ENCODE results near the gene CYP8B1. TPM values are rescaled to one million over a fixed set of nuclear protein-coding genes. Genes with fewer than 3 reads are reported as not detected.

Gene CYP8B1
- polyA plus RNA-seq, 3 donors: 0.01 TPM; not detected in 2

DNA sequence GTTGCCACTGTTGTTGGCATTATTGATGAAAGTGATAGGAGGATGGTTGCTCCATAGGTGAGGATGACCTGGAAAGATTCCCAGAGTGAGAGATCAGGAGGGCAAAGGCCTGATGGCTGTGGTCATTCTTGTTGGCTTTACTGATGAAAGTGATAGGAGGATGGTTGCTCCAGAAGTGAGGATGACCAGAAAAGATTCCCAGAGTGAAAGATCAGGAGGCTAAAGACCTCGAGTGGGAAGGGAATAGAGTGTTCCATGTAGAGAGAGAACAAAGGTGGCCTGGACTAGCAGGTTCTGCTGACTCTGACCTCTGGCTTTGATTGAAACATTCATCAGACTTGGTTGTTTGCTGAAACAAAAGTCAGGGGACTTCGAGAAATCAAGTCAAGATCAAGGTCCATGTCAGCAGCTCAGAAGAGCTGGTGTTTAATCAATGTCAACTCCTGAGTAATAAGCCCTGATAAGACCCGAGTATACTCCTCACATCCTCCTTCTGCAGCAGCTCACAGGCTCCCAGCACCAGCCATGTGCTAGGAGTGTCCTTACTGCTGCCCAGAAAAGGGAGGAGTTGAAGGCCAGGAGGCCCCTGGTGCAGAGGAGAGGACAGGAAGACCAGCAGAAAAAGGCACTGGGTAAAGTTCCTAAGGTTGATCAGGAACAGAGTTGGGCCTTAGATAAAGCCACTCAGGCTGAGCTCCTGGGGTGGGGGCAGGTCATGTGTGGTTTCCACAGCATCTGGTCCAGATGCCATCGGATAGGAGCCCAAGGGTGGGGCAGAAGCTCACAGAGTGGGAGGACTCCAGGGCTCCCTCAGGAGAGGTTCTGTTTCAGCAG is 19.9 kb downstream of the CYP8B1 start:
- H3K4me3 Mint-ChIP-seq: no peak overlapping the region
- TF ChIP-seq, protein P1, sequence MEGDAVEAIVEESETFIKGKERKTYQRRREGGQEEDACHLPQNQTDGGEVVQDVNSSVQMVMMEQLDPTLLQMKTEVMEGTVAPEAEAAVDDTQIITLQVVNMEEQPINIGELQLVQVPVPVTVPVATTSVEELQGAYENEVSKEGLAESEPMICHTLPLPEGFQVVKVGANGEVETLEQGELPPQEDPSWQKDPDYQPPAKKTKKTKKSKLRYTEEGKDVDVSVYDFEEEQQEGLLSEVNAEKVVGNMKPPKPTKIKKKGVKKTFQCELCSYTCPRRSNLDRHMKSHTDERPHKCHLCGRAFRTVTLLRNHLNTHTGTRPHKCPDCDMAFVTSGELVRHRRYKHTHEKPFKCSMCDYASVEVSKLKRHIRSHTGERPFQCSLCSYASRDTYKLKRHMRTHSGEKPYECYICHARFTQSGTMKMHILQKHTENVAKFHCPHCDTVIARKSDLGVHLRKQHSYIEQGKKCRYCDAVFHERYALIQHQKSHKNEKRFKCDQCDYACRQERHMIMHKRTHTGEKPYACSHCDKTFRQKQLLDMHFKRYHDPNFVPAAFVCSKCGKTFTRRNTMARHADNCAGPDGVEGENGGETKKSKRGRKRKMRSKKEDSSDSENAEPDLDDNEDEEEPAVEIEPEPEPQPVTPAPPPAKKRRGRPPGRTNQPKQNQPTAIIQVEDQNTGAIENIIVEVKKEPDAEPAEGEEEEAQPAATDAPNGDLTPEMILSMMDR (IDR thresholded peaks at IDR 0.05): no peak
- H3K27me3 Mint-ChIP-seq (ENCODE audit: low read depth in 3 of 3): peaks cover 4 to 9% (median 4%) of the 10 kb centered on the region in 3 donors

DNA sequence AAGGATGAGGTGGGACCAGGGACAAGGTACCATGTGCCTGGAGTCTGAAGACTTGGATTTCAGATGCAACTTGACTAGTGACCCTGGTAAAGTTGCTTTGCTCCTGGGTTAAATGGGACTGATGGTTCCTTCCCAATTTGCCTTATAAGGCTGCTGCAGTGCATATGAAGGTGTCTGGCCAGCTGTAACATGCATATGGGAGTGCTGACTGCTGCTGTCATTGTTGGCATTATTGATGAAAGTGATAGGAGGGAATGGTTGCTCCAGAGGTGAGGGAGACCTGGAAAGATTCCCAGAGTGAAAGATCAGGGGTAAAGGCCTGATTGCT is 20.5 kb downstream of the CYP8B1 start:
- no peaks in the 10 kb centered on the region for H3K9me3 ChIP-seq (replicated peaks in 1 of 2; ENCODE audit: control insufficient read depth in 1 of 2, insufficient read depth in 1 of 2, low read length in 2 of 2)
- no peaks in the 10 kb centered on the region for H3K79me2 ChIP-seq (ENCODE audit: insufficient read depth, low read length)
- H3K4me2 ChIP-seq (replicated peaks; ENCODE audit: extremely low read depth, low read length, poor library complexity, severe bottlenecking): no peak overlapping the region
- H3K27ac ChIP-seq (ENCODE audit: low read depth in 1 of 2, low read length in 2 of 2): no peak overlapping the region
- H2AFZ ChIP-seq (ENCODE audit: insufficient read depth, low read depth, low read length, poor library complexity, severe bottlenecking): no peak overlapping the region
- no peak overlapping the region for H3K27ac Mint-ChIP-seq
- H3K9ac ChIP-seq (ENCODE audit: insufficient read depth, low read length, poor library complexity, severe bottlenecking): no peak overlapping the region
- no peaks in the 10 kb centered on the region for H3K4me1 Mint-ChIP-seq
- H4K20me1 ChIP-seq (ENCODE audit: insufficient read depth, low read length): no peaks in the 10 kb centered on the region
- H3K36me3 ChIP-seq (replicated peaks in 1 of 2; ENCODE audit: control insufficient read depth in 1 of 2, insufficient read depth in 2 of 2, low read length in 2 of 2): no peaks in the 10 kb centered on the region
- H3K27me3 ChIP-seq (ENCODE audit: control insufficient read depth in 2 of 2, insufficient read depth in 2 of 2, low read length in 2 of 2): no peaks in the 10 kb centered on the region
- no peak for DNase-seq
- H3K9me3 Mint-ChIP-seq: peaks cover 0 to 7% (median 3%) of the 10 kb centered on the region in 7 donors
- H3K4me1 ChIP-seq (ENCODE audit: control insufficient read depth in 1 of 2, insufficient read depth in 2 of 2, low read length in 2 of 2): no peaks in the 10 kb centered on the region
- H3K4me3 ChIP-seq (replicated peaks in 1 of 3; ENCODE audit: low read depth in 2 of 3, low read length in 3 of 3): no peak overlapping the region
- H3K27me3 Mint-ChIP-seq (ENCODE audit: low read depth in 3 of 3): peaks cover 4 to 5% (median 4%) of the 10 kb centered on the region in 3 donors
- H3K36me3 Mint-ChIP-seq: no peaks in the 10 kb centered on the region
- TF ChIP-seq, protein P1 (IDR thresholded peaks at IDR 0.05): no peak
- no peak overlapping the region for H3K4me3 Mint-ChIP-seq
- intact Hi-C loops (cut with micrococcal nuclease): no loop called here

More for the DNA sequence above, 19.9 kb downstream of the CYP8B1 start:
- Histone ChIP-seq H3K36me3 (replicated peaks in 1 of 2; ENCODE audit: control insufficient read depth in 1 of 2, insufficient read depth in 2 of 2, low read length in 2 of 2) (no peaks in the 10 kb centered on the region), H3K79me2 (ENCODE audit: insufficient read depth, low read length) (no peaks in the 10 kb centered on the region), H3K27me3 (ENCODE audit: control insufficient read depth in 2 of 2, insufficient read depth in 2 of 2, low read length in 2 of 2) (no peaks in the 10 kb centered on the region), H4K20me1 (ENCODE audit: insufficient read depth, low read length) (no peaks in the 10 kb centered on the region), H3K4me1 (ENCODE audit: control insufficient read depth in 1 of 2, insufficient read depth in 2 of 2, low read length in 2 of 2) (no peaks in the 10 kb centered on the region), H2AFZ (ENCODE audit: insufficient read depth, low read depth, low read length, poor library complexity, severe bottlenecking) (no peak overlapping the region), H3K9ac (ENCODE audit: insufficient read depth, low read length, poor library complexity, severe bottlenecking) (no peak overlapping the region), H3K9me3 (replicated peaks in 1 of 2; ENCODE audit: control insufficient read depth in 1 of 2, insufficient read depth in 1 of 2, low read length in 2 of 2) (no peaks in the 10 kb centered on the region), H3K27ac (ENCODE audit: low read depth in 1 of 2, low read length in 2 of 2) (no peak overlapping the region), H3K4me3 (replicated peaks in 1 of 3; ENCODE audit: low read depth in 2 of 3, low read length in 3 of 3) (no peak overlapping the region), H3K4me2 (replicated peaks; ENCODE audit: extremely low read depth, low read length, poor library complexity, severe bottlenecking) (no peak overlapping the region)
- Mint-ChIP-seq H3K27ac (no peak overlapping the region), H3K9me3 (peaks cover 1 to 12% (median 6%) of the 10 kb centered on the region in 7 donors), H3K4me1 (no peaks in the 10 kb centered on the region), H3K36me3 (no peaks in the 10 kb centered on the region)
- intact Hi-C loops (cut with micrococcal nuclease): no loop called here
- no peak for DNase-seq
- WGBS (ENCODE audit: insufficient coverage): 81% methylated on average over 4 of the region's 4 CpGs
